ENCODE data around the gene C20orf96.

C20orf96 gene

DNA sequence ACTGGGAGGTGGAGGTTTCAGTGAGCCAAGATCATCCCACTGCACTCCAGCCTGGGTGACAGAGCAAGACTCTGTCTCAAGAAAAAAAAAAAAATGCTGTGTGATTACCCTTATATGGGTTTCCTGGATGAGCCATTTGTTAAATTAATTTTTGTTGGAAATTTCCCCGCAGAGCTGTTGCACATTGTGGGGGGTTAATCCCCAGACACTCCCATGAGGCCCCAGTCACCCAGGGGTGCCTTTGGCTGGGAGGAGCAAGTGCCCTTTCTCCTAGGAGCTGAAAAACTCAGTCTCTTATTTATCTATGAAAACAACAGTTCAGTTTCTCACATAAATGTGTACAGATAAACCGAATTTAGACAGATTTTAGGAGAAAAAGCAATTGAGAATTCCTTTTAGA, 37.7 kb downstream of the C20orf96 start:
- TF ChIP-seq, protein P1, sequence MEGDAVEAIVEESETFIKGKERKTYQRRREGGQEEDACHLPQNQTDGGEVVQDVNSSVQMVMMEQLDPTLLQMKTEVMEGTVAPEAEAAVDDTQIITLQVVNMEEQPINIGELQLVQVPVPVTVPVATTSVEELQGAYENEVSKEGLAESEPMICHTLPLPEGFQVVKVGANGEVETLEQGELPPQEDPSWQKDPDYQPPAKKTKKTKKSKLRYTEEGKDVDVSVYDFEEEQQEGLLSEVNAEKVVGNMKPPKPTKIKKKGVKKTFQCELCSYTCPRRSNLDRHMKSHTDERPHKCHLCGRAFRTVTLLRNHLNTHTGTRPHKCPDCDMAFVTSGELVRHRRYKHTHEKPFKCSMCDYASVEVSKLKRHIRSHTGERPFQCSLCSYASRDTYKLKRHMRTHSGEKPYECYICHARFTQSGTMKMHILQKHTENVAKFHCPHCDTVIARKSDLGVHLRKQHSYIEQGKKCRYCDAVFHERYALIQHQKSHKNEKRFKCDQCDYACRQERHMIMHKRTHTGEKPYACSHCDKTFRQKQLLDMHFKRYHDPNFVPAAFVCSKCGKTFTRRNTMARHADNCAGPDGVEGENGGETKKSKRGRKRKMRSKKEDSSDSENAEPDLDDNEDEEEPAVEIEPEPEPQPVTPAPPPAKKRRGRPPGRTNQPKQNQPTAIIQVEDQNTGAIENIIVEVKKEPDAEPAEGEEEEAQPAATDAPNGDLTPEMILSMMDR (conservative IDR thresholded peaks at IDR 0.05) = no peak

DNA sequence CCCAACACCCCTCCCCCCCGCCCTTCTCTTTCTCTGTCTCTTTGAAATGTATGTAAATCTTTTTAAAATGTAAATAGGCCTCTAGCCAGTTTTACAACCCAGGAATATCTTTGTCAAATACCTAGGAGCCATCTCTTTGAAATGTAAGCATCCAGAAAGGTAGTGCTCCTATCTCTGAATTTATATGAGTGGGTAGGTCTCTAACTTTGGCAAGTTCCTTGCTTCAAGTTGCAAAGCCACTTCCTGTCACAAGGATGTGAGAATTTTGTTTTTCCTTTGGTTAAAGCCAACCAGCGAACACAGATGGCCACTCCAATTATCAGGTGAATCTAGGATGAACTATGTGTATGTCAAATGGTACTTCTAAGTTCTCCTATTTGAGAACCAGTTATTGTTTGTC, 39.2 kb downstream of the C20orf96 start:
- TF ChIP-seq, protein P1 (conservative IDR thresholded peaks at IDR 0.05) = no peak
- H3K27ac ChIP-seq = peak overlapping the region; percentile 18

More for the DNA sequence above, 37.7 kb downstream of the C20orf96 start:
- H3K27ac ChIP-seq = no peak overlapping the region; the same call in 1 of the 2 replicates

DNA sequence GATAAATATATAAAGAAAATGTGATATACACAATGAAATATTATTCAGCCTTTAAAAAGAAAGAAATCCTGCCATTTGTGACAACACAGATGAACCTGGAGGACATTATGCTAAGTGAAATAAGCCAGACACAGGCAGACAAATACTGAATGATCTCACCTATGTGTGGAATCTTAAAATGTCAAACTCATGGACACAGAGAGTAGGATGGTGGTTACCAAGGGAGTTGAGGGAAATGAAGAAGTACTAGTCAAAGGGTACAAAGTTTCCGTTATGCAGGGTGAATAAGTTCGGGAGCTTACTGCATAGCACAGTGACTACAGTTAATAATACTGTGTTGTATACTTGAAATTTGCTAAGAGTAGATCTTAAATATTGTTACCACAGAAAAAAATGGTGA, 47.6 kb downstream of the C20orf96 start:
- TF ChIP-seq, protein P1 (conservative IDR thresholded peaks at IDR 0.05) = no peak
- peak overlapping the region; percentile 90 for H3K27ac ChIP-seq

DNA sequence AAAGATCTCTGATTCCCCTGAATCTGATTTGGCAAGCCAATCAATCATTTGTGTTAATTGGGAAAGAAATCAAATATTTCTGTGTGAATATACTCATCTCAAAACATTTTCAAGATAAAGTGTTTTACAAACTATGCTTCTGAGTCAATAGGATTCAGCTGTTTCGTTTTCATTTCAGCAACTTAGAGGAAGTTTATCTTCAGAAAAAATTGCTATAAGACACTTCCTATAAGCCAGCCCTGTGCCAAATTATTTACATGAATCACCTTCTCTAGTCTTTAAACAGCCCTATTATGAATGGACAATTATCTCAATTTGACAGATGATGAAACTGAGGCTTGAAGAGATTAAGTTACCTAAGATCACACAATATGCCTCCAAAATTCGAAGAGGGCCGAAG, 52.6 kb downstream of the C20orf96 start:
- TF ChIP-seq, protein P1 (conservative IDR thresholded peaks at IDR 0.05) = no peak
- peak overlapping the region; percentile 90 for H3K27ac ChIP-seq

DNA sequence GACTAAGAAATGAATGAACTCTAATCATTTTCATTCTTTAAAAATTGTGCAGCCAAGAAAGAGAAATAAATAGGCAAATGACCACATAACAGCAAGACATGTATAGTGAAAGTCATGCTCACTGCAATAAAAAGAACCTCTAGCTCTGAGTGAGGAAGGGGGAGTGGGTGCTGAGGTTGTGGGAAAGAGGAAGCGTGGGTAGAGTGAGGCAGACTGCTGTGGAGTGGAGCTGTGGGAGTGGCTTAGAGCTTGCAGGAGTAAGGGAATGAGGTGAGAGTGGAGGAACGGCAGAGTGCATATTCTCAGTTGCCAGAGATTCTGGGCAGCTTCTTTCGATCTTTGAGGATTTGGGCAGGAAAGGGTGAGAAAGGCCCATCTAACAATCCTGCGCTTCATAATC, 53.1 kb downstream of the C20orf96 start:
- TF ChIP-seq, protein P1 (conservative IDR thresholded peaks at IDR 0.05) = no peak
- peak overlapping the region; percentile 90 for H3K27ac ChIP-seq

DNA sequence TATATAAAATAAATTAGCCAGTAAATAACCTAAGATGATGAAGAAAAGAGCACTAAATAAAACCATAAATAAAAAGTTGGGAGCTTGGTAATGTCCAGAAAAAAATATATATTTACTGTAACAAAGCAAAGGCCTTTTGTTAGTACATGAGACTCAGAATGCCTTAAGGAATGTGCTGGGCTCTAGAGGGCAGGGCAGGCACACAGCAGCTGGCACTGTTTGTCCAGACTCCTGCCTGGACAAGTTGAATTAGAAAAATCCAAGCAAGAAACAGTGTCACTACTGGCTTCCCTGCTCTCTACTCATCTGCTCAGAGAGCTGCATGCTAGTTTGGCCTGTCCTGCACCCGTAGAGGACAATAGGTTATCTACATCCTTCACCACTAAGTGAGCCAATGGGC, 54.7 kb downstream of the C20orf96 start:
- H3K27ac ChIP-seq = peak overlapping the region; percentile 90
- TF ChIP-seq, protein P1 (conservative IDR thresholded peaks at IDR 0.05) = peak; percentile 92

DNA sequence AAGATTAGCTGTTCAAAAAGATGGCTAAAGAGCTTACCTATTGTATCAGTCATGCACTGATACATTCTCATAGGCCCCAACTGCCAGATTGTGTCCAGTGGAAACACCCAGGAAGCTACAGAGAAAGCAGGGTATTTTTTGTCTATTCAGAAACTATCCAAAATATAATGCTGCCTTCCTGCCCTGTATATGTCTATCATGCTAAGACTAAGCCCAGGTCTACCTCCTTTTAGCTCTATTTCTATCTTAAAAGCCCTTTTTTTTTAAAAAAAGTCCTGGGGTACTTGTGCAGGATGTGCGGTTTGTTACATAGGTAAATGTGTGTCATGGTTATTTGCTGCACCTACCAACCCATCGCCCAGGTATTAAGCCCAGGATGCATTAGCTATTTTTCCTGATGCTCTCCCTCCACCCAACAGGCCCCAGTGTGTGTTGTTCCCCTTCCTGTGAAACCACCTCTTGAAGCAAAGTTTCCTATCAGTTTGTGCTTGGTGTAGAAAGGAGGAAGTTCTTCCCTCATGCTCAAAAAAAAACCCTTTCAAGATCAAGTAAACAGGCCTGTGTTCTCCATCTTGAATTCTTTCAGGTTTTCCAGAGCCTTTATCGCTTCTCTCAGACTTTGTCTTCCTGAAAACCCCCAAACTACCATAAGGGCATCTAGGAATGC, 63.0 kb downstream of the C20orf96 start:
- TF ChIP-seq, protein P1 (conservative IDR thresholded peaks at IDR 0.05) = no peak
- peak overlapping the region; percentile 40 for H3K27ac ChIP-seq

Data from VCaP (cell line).